Right atrium auricular region (tissue), 2 donors: ENCODE data around the gene RAB23. TPM values are rescaled to one million over a fixed set of nuclear protein-coding genes. Genes with fewer than 3 reads are reported as not detected.

Experiments
- DNase-seq: peaks from one replicate; pipeline ENCODE4 v3.0.0-alpha.2; 2019; ENCODE audit warnings: low spot score
- H3K27ac ChIP-seq, 2 donors: fragments of 200-600 bp; sonication (generic); 1 replicate in 1 of 2; 2 replicates in 1 of 2; pipeline ENCODE4 v1.5.1; 2016 to 2019
- H3K27me3 ChIP-seq, 2 donors: fragments of 200-600 bp; sonication (generic); one replicate each; pipeline versions ENCODE4 v1.5.1 to v1.6.0; 2017 to 2019
- H3K36me3 ChIP-seq: fragments of 200-600 bp; sonication (generic); one replicate; pipeline ENCODE4 v1.5.1; 2016
- H3K4me1 ChIP-seq, 2 donors: fragments of 200-600 bp; sonication (generic); one replicate each; pipeline versions ENCODE4 v1.5.1 to v1.6.0; 2017 to 2019
- H3K4me3 ChIP-seq, 2 donors: fragments of 200-600 bp; sonication (generic); 1 replicate in 1 of 2; 2 replicates in 1 of 2; pipeline ENCODE4 v1.5.1; 2017 to 2019; ENCODE audit warnings: mild to moderate bottlenecking in 1 of 2, moderate library complexity in 1 of 2
- H3K9me3 ChIP-seq, 2 donors: fragments of 200-600 bp; sonication (generic); one replicate each; pipeline ENCODE4 v1.5.1; 2019
- total RNA-seq, 2 donors: library from RNA; depleted of rRNA; stranded (reverse); fragments of >200 nt; gene quantifications; one replicate each; pipeline ENCODE4 v1.1.0, GENCODE V29; 2016
- TF ChIP-seq, protein P1 (sequence below), 2 donors: fragments of 200-600 bp; sonication (generic); IDR thresholded peaks; one replicate each; pipeline ENCODE4 v1.5.1; 2019; ENCODE audit warnings: antibody characterized with exemption in 2 of 2

The RAB23 gene
- total RNA-seq, 2 donors from 2014 or later = 8.6 to 10.0 TPM

DNA sequence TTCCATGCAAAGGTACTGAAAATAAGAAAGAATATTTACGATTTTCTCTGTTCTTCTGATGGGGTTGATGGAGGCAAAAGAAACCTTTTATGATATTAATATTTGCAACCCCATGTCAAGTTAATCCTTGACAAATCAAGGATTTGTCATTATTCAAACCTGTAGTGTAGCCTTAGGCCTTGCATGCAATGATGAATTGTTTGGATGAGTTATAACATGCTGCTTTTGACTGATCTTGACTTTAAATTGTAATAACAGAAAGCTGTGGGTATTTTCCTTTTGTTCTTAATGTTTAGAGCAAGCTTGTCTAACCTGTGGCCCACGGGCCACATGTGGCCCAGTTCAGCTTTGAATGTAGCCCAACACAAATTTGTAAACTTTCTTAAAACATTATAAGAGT is 63.0 kb downstream of the RAB23 start:
- Histone ChIP-seq H3K4me3 (no peak overlapping the region), H3K27me3 (no peaks in the 10 kb centered on the region), H3K4me1 (no peaks in the 10 kb centered on the region), H3K27ac (no peak overlapping the region), H3K9me3 (no peaks in the 10 kb centered on the region), H3K36me3 (peaks cover 10% of the 10 kb centered on the region)
- DNase-seq = no peak
- TF ChIP-seq, protein P1, sequence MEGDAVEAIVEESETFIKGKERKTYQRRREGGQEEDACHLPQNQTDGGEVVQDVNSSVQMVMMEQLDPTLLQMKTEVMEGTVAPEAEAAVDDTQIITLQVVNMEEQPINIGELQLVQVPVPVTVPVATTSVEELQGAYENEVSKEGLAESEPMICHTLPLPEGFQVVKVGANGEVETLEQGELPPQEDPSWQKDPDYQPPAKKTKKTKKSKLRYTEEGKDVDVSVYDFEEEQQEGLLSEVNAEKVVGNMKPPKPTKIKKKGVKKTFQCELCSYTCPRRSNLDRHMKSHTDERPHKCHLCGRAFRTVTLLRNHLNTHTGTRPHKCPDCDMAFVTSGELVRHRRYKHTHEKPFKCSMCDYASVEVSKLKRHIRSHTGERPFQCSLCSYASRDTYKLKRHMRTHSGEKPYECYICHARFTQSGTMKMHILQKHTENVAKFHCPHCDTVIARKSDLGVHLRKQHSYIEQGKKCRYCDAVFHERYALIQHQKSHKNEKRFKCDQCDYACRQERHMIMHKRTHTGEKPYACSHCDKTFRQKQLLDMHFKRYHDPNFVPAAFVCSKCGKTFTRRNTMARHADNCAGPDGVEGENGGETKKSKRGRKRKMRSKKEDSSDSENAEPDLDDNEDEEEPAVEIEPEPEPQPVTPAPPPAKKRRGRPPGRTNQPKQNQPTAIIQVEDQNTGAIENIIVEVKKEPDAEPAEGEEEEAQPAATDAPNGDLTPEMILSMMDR (IDR thresholded peaks at IDR 0.05) = no peak

DNA sequence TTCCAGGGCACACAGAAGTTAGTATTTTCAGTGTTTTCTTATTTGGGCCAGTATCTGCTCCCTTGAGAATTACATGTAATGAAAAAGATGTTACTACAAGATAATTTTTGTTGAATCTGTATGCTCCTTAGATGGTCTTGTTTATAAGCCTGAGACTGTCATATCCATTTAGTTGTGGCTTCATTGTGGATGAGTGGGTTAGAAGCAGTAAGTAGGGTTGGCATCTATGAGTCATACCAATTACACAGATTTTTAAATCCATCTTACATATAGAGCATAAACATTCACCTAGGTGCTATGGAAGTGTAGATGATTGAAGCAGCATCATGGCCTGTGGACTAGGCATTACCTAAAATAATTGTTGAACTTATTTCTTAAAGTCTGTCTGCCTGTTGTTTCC is 63.4 kb downstream of the RAB23 start:
- no peak overlapping the region for H3K4me3 ChIP-seq
- H3K27ac ChIP-seq = no peak overlapping the region
- TF ChIP-seq, protein P1 (IDR thresholded peaks at IDR 0.05) = no peak
- DNase-seq = no peak
- H3K27me3 ChIP-seq = no peaks in the 10 kb centered on the region
- H3K4me1 ChIP-seq = no peaks in the 10 kb centered on the region
- H3K9me3 ChIP-seq = no peaks in the 10 kb centered on the region
- peaks cover 11% of the 10 kb centered on the region for H3K36me3 ChIP-seq

DNA sequence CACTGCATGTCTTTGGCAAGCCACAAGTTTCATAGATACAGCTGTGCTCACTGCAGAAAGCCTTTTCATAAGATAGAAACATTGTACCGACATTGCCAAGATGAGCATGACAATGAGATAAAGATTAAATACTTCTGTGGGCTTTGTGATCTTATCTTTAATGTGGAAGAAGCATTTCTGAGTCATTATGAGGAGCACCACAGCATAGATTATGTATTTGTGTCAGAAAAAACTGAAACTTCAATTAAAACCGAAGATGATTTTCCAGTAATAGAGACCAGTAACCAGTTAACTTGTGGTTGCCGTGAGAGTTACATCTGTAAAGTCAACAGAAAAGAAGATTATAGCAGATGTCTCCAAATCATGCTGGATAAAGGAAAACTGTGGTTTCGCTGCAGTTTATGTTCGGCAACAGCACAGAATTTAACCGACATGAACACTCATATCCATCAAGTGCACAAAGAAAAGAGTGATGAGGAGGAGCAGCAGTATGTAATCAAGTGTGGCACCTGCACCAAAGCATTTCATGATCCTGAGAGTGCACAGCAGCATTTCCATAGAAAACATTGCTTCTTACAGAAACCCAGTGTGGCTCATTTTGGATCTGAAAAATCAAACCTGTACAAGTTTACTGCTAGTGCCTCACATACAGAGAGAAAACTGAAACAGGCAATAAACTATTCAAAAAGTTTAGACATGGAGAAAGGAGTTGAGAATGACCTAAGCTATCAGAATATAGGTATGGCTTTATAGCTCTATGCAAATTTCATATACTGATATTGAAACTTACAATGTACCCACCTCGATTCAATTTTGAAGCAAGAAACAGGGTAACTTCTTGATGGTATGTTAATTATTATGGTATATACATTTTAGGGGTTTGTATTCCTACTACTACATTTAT is 73.9 kb downstream of the RAB23 start:
- TF ChIP-seq, protein P1 (IDR thresholded peaks at IDR 0.05) = no peak
- no peaks in the 10 kb centered on the region for H3K27me3 ChIP-seq
- no peak for DNase-seq

DNA sequence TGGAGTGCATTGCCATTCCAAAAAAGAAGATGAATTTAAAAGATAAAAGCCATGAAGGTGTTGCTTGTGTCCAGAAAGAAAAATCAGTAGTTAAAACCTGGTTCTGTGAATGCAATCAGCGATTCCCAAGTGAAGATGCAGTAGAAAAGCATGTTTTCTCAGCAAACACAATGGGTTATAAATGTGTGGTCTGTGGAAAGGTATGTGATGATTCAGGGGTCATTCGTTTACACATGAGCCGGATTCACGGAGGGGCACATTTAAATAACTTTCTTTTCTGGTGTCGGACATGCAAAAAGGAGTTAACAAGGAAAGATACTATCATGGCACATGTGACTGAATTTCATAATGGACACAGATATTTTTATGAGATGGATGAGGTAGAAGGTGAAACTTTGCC is 74.7 kb downstream of the RAB23 start:
- Histone ChIP-seq H3K9me3 (no peaks in the 10 kb centered on the region), H3K36me3 (peaks cover 25% of the 10 kb centered on the region), H3K4me1 (no peaks in the 10 kb centered on the region), H3K27me3 (no peaks in the 10 kb centered on the region), H3K27ac (no peak overlapping the region), H3K4me3 (no peak overlapping the region)
- TF ChIP-seq, protein P1 (IDR thresholded peaks at IDR 0.05) = no peak
- DNase-seq = no peak

More for the DNA sequence above, 73.9 kb downstream of the RAB23 start:
- H3K4me1 ChIP-seq = no peaks in the 10 kb centered on the region
- H3K4me3 ChIP-seq = no peak overlapping the region
- no peaks in the 10 kb centered on the region for H3K9me3 ChIP-seq
- peaks cover 30% of the 10 kb centered on the region for H3K36me3 ChIP-seq
- H3K27ac ChIP-seq = no peak overlapping the region

DNA sequence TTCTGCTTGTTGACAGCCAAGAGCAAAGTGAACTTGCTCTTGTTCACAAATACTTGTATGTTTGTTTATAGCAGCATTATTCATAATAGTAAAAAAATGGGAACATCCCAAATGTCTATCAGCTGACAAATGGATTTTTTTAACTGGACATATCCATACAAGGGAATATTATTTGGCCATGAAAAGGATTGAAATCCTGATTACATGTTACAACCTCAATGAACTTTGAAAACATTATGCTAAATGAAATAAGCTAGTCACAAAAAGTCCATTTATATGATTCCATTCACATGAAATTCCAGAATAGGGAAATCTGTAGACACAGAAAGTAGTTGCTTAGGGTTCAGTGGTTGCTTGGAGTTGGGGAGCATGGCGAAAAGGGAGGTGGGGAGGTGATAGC is 78.4 kb downstream of the RAB23 start:
- H3K4me1 ChIP-seq = no peaks in the 10 kb centered on the region
- H3K27me3 ChIP-seq = no peaks in the 10 kb centered on the region
- peaks cover 21% of the 10 kb centered on the region for H3K36me3 ChIP-seq
- TF ChIP-seq, protein P1 (IDR thresholded peaks at IDR 0.05) = no peak
- no peak for DNase-seq
- H3K27ac ChIP-seq = no peak overlapping the region
- no peak overlapping the region for H3K4me3 ChIP-seq
- no peaks in the 10 kb centered on the region for H3K9me3 ChIP-seq
